H1 (cell line): Measurements from ENCODE around the gene ASTL. TPM values are rescaled to one million over a fixed set of nuclear protein-coding genes. Genes with fewer than 3 reads are reported as not detected.

Experiments
- CHD7 ChIP-seq: fragments of 300-600 bp; sonication (generic); IDR thresholded peaks from 2 replicates; pipeline ENCODE4 v1.7.1; 2012; ENCODE audit warnings: low read length, moderate library complexity, mild to moderate bottlenecking, inconsistent platforms; ENCODE audit not compliant: insufficient replicate concordance
- polyA plus RNA-seq, 7 experiments: library from polyadenylated mRNA; depleted of rRNA in 3 of 7; stranded (reverse) in 5 of 7; unstranded in 2 of 7; fragments of >200 nt in 5 of 7; fragments of 200-250 nt in 2 of 7; gene quantifications; 1 replicate in 5 of 7; 2 replicates in 1 of 7; 4 replicates in 1 of 7; pipeline versions ENCODE4 v1.2.1 to v1.2.3, GENCODE V29; 2011 to 2013; ENCODE audit warnings: missing spikeins in 2 of 7, mixed read lengths in 2 of 7
- total RNA-seq: library from RNA; stranded (reverse); fragmentation: NEBNext Ultra II Directional; extraction: Animal tissue kit (Norgen Biotek cat#: 25700); gene quantifications from 2 replicates; pipeline ENCODE4 v1.2.1, GENCODE V29; 2021

Gene ASTL
- total and polyA plus RNA-seq, 2 of the 8 experiments (the other 6 are each of a cell fraction or from before 2014, with no cell fraction given), result 0.60 to 1.4 TPM

- no peak for TF ChIP-seq CHD7
Measured at GRCh38 chr2:96114903-96115581, 23.3 kb downstream of the ASTL start (continued).
